GM18498 (cell line): ENCODE measurements around the gene P2RY6.
A peak's percentile ranks its signal among the peaks of the same experiment; 100 is the strongest.

ENCODE experiments used
- ATAC-seq: cut with Tn5 transposase; IDR thresholded peaks from one replicate; pipeline ENCODE4 v1.9.1; 2021; ENCODE audit warnings: mild to moderate bottlenecking, moderate library complexity; ENCODE audit not compliant: unreplicated experiment

Gene P2RY6

DNA sequence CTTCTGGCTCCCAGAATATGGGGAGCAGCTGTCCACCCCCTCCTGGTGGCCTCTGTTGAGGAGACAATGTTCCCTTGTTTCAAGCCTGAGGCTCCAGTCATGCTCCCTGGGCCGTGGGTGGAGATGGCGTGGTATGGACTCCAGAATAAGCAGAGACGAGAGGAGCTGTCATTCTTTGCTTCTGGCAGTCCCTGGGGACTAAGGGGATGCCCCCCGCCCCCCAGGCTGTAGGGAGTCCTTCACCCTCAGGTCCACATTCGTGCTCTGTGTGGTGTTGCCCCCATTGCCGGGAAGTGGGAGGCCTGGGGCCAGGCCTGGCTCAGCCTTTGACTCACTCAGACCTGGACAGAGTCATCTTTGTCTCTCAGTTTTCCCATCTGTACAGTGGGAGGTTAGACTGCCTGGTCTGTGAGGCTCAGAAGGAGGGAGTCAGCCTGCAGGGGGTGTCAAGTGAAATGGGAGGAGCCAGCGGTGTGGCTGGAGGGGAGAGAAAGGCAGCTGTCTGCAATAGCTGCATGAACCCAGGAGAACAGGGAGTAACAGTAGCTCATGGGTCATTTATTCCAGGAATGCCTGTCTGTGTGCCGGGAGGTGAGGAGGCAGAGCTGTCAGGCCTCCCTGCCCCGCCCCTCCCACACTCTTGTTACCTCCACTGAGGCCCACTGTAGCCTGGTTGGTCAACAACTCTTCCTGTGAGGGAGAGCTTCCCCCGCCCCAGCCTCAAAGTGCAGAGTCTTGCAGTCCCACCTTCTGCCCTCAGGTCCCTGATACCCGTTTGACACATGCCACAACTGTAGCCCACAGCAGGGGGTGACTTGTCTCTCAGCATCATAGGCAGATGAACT, 42.2 kb downstream of the P2RY6 start:
- ATAC-seq, result no peak

DNA sequence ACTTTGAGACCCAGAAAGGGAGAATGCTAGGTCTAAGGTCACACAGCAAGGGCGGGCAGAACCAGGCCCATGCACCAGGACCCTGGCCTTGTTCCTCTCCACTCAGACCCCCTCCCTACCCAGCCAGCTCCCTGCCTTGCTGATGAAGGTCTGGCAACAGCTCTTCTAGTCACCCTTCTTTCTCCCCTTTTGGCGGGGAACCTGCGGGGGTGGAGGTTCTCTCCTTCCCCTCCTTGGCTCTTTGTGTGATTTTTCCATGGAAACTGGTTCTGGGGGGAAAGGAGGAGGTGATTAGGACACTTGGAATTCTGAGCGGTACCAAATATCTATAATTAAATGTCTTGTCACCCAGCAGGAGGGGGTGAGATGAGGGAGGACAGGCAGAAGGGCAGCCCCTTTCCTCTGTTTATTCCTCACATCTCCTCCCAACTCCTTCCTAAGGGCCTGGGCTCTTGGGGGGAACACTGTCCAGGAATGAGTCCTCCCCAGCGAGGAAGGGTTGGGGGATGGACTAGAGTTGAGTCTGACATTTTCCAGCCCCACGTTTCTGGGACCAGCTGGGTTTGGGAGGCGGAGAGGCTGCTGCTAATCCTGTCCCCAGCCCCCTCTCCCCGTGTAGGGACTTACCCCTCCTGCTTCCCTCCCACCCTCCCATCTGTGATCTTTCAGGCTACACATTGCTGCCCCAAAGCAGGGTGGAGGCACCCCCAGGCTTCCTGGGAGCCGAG, 43.3 kb downstream of the P2RY6 start:
- no peak for ATAC-seq

DNA sequence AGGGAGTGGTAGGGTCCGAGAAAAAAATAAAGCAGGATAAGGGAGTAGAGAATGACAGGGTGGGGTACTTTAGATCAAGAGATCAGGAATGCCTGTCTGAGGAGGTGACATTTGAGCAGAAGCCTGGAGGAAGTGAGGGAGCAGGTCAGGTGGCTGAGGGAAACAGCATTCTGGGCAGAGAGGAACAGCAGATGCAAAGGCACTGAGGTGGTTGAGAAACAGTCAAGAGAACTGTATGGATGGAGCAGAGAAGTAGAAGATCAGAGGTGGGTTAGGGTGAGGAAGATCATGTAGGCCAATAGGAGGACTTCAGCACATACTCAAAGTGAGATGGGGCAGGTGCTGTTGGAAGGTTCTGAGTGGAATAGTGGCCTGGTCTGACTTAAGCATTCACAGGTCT, 44.3 kb downstream of the P2RY6 start:
- no peak for ATAC-seq

DNA sequence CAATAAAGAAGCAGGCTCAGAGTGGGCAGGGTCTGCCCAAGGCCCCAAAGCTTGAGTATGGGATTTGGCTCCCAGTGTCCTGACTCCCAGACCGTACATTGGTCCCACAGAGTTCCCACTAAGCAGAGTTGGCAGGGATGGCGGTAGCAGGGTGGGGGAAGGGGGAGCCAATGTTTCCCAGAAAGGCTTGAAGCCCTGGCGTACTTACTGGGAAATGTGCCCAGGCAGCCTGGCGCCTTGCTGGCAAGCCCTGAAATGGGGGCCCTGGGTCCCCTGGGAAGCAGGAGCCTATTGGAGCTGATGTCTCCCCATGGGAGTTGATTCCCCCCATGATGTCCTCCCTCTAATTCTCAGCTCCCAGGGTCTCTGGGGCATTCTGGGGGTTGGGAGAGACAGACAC, 45.2 kb downstream of the P2RY6 start:
- no peak for ATAC-seq

DNA sequence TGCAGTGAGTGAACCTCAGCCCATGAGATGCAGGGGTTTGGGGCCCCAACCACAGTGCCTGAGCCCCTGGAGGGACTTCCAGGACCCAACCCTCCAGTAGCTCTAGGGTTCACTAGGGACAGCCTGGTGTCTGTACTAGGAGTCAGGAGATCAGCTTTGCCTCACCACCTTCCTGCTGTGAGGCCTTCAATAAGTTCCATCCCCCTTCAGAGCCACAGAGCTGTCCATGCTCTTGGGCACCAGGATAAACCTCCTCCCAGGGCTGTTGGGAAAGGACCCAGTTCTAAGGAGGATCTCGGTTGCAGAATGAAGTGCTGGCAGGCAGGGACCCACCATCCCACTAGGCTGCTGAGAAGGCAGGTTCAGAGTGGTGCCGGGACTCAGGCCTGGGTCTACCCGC, 45.7 kb downstream of the P2RY6 start:
- no peak for ATAC-seq

DNA sequence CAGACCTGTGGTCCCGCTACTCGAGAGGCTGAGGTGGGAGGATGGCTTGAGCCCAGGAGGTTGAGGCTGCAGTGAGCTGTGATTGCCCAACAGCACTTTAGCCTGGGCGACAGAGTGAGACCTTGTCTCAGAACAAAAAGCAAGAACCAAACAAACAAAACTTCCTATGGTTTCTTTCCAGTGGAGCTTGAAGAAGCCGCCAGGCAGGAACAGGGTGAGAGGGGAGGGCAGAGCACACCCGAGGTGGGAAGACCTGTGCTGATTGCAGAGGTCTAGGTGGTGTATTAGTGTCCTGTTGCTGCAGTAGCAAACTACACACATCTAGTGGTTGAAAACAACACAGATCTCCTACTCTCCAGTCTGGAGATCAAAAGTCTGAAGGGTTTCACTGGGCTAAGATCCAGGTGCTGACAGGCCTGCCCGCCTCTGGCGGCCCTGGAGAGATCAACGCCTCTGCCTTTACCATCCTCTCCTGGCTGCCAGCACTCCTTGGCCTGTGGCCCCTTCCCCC, 46.4 kb downstream of the P2RY6 start:
- no peak for ATAC-seq

DNA sequence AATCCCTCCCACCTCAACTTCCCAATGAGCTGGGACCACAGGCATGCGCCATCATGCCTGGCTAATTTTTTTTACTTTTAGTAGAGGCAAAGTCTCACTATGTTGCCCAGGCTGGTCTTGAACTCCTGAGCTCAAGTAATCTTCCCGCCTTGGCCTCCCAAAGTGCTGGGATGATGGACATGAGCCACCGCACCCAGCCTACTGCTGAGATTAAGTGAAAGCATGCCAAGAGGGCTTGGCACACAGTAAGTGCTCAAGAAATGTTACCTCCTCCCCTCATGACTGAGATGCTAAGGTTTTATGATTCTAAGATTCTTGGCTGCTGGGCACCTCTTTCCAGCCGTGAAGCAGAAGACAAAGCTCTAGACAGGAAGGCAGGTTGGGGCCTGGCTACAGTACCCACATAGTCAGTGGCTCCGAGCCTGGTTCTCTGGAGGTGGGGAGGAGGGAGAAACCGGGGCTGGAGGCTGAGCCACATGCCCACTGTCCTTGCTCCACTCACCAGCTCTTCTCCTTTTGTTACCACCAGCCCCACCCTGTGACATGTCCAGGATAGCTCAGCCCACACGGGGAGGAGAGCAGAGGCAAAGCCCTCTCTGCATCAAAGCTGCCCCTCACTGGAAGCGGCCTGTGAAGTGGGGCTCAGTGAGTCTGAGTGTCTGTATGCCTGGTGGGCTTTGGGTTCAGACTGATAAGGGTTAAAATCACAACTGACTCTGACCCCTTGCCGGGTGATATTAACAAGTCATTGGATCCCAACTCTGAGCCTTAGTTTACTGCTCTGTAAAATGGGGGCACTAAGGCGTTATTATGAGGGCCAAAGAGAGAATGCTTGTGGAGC, 48.8 kb downstream of the P2RY6 start:
- no peak for ATAC-seq

DNA sequence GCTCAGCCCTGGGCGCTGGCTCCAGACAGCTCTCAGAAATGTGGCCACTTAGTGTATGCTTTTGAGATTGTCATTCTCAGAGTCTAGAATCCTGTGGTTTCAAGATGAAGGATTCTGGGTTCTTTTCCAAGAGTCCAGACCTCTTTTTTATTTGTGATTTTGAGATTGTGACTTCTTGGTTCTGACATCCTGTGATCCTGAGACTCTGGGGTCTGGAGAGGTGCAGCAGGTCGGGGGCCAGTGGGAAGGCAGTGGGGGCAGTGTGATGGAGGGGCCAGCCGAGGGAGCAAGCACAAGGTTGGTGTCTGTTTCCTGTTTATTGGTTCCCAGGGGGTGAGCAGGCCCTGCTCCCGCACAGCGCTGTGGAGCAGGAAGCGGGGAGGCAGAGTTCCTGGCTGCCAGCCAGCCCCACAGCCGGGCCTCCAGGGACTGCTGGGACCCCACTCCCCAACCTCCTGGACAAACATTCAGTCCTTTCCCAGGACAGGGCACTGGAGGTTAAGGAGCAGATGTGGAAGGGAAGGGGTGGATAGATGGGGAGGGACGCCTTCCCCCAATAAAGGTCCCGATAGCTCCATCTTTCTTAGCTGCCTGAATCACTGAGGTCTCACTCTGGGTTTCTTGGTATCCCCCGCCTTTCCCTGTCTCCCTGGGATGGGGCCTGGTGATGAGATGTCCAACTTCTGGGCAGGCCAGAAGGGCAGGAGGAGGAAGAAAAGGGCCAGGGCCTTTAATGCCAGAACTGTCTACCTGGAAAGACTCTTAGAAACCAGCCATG, 49.7 kb downstream of the P2RY6 start:
- no peak for ATAC-seq

DNA sequence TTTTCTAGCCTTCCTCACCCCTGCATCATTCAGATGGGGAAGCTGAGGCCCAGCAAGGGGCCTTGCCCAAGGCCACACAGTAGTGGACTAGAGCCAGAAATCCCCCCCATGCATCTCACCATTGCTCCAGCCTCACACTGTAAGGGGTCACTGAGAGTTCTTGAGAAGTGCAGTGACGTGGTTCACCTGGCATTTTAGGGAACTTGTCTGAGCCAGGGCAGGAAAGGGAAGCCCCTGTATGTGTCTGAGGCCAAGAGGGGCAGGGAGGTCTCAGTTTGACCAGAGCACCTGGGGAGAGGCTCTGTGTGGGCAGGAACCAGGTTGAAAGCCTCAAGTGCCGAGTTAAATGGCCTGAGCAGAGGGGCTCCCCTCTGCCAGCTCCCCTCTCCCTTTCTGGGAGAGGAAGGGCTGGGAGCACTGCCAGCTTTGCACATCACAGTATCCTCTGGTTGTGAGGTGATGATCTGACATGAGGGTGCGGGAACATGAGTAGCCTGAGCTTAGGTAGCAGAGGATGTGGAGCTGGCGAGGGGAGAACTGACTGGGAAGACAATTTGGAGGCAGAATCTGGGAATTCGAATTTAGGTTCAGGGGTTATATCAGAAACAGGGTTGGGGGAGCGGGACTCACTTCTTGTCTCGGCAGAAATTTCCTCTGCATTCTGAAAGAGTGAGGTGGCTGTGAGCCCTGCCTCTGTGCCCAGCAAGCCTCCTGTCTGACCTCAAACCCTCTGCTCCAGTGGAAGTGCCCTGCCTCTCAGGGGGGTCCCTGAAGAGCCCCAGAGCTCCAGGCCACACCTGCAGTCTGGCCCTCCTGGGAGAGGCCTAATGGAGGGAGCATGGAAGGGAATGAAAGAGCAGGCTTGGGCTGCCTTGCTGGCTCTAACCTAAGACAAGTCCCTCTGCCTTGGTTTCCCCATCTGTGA, 50.5 kb downstream of the P2RY6 start:
- ATAC-seq, result no peak

DNA sequence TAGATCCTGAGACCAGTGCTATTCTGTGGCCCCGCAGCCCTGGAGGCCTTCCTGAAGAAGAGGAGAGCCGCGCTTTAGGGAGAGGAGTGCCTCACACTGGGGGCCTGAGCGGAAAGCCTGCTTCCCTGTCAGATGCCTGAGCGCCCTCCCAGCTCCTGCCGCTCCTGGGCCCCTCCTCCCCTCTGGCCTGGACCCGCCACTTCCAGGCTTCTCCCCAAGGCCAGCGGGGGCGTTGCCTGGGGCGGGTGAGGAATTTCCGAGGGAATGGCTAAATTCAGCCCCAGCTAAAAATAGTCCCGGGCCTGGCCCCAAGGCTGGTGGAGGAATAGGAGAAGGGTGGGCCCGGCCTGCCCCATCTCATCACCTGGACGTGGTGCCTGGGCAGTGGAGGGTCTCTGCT, 51.3 kb downstream of the P2RY6 start:
- no peak for ATAC-seq

DNA sequence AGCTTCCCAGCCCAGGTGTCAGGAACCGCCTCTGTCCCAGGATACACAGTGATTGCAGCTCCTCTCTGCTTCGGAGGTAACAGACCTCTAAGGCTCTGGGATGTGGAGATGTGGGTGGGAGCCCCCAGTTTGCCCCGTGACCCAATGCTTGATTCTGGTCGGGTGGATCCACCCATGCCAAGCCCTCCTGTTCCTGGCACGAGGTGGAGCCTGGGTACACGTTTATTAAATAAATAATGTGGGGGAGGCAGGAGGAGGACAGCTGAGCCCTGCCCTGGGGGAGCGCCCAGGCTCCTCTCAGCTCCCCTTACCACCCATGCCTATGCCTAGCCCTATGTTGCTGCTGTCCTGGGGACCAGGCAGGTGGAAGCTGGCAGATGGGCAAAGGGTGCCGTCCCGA, 52.0 kb downstream of the P2RY6 start:
- ATAC-seq, result no peak

DNA sequence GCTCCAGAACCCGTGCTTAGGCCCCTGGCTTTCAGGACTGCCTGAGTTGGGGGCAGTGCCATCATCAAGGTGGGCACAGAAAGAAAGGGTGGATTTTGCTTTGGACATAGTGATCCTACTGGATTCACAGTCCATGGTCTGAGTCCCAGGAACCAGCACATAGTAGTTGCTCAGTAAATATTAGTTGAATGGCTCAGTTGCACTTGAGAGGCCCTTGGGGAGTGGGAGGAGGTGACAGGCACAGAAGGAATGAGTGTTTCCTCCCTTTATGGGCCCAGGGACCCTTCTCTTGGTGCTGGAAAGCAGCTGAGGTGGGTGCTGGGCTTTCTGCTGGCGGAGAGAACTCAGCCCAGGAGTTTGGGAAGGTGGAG, 52.5 kb downstream of the P2RY6 start:
- no peak for ATAC-seq

DNA sequence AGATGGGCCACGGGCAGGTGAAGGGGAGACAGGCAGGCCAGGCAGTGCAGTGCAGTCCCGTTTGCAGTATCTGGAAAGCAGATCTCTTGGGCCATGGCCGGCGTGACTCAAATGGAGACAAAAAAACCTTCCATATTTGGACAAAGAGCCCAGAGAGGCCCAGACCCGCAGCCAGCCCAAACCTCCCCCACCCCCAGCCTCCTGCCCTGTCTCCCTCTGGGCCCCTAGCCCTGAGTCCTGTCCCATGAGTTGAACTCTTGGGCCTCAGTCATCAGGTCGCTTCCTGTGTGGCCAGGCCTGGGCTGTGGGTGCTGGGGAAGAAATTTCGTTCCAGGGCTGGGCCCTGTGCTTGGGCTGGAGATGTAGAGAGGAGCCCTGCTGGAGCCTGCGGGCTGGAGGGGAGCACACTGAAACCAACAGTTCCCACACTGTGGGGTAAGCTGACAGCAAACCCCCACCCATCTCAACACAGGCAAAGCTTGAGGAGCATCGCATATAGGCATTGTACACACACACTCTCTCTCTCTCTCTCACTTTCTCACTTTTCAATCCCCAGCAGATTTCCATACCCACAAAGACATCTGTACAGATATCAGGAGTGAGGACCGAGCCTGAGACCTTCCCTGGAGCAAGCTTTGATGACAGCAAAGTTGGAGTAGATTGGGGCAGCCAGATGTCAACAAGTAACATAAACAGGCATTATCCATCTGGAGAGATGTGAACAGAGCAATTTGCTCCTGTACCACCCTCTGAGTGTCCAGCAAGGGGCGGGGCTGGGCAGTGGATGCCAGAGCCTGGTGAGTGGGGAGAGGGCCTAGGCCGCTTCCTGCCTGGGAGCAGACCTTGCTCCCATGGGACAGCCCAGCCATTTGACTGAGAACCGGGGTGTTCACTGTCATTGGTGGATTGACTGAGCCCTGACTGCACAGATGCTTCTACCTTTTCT, 53.2 kb downstream of the P2RY6 start:
- peak; percentile 77 for ATAC-seq

DNA sequence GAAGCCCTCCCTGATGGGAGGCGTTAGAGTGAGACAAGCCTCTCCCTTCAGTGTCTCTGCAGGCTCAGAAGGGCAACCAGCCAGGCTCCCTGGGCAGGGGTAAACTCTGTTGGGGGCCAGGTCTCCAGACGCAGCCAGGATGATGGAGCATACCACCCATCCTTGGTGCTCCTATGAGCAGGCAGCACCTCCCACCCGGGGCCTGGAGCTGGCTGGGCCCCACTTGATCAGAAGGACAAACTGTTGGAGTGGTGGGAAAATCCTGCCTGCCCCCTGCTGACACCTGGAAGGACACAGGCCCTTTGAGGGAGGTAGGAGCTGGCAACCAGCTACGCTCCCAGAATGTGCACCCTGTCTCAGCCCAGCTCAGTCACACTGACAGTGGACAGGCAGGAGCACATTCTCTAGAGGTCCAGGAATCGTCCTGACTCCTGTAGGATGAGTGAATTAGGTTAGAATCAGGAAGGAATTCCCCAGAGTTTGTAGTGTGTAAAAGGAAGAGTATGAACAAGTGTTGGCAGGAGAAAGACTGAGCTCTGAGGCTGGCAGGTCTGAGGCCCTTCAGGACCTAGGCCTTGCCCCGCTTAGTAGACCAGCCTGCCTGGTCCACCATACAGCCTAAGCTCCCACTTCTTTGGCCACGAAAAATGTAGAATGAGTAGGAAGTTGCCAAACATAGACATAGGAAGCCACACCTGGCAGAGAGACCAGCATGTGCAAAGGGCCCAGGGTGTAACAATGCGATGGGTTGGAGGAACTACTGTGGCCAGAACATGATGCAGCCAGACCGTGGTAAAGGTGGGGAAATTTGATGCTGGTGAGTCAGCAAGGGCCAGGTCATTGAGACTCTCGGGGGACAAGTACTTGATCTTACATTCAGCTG, 55.0 kb downstream of the P2RY6 start:
- no peak for ATAC-seq

DNA sequence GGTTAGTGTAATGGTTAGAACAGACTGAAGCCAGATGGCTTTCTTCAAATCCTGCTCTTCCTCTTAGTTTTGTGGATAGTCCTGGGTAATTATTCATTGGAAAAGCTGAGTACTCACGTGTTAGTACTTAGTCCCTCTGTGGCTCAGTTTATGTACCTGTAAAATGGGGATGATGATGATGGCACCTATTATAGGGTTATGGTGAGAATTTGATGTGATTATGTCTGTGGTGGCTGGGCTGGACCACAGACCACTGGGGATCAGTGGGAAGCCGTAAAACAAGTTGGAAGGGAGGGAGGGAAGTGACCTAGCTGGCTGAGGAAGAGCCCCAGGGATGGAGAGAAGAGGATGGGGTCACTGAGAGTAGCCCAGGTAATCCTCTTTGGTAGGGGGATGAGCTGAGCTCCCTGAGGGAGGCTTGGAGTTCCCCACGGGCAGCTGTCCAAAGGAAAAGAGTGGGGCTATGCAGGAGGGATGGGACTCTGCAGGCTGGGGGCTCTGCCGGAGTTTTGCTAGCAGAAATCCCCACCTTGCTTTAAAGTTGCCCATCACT, 55.8 kb downstream of the P2RY6 start:
- no peak for ATAC-seq

DNA sequence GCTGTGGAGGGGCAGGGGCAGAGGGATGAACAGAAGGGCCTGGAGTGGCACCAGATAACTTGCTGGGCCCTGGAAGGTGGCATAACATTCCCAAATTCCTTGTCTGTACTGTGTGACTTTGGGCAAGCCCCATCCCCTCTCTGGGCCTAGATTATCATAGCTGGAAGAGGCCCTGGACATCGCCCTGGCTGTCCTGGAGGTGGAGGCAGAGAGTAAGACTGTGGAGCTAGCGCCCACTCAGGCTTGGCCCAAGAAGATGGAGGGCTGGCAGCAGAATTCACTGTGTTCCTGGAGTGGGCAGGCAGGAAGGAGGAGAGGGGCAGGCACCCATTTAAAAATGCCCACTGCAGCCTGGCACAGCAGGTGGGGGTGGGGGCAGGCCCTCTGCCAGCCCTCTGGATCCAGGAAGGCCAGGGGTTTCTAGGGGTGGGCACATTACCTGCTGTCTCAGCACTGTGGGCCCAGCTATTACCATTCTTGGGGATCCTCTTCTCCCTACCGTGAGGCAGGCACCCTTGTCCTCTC, 58.5 kb downstream of the P2RY6 start:
- no peak for ATAC-seq
